ENCODE measurements around the gene HNF1B. TPM values are rescaled to one million over a fixed set of nuclear protein-coding genes. Genes with fewer than 3 reads are reported as not detected.

Gene HNF1B
- polyA plus RNA-seq, 5 donors: 28.8 to 40.1 (median 35.8) TPM

DNA sequence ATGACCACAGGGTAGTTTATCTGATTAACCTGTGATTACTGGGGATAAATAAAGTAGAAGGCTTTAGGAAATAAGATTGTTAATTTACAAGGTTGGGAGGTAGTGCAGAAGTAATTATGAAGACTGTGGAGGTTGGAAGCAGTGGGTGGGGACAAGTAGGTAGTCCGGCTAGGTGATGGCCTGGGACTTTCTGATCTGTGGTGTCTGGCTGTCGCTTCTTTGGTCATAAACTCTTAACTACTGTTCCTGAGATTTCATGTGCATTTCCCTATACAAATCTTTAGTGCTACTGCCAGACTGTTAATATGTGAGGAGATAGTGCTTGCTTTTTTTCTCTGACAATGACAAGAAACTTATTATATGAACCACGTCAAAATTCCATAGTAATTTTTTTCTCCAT, 19.5 kb upstream of the HNF1B start:
- no peak for DNase-seq

DNA sequence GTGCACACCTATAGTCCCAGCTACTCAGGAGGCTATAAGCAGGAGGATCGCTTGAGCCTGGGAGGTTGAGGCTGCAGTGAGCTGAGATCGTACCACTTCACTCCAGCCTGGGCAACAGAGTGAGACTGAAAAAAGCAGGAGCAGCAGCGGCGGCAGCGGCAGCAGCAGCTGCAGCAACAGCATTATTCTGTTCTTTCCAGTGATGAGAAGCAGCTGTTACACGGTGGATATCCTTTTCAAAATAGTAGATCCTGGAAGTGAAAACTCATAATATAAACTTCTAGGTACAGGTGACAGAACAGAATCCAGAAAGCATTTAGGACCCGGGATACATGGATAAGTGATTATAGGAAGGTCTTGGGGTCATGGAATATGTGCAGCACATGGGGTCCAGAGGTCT, 17.8 kb upstream of the HNF1B start:
- DNase-seq: no peak

- DNase-seq: no peak
These were observed 17.1 kb upstream of the HNF1B start for GRCh38 chr17:37761961-37762360.

DNA sequence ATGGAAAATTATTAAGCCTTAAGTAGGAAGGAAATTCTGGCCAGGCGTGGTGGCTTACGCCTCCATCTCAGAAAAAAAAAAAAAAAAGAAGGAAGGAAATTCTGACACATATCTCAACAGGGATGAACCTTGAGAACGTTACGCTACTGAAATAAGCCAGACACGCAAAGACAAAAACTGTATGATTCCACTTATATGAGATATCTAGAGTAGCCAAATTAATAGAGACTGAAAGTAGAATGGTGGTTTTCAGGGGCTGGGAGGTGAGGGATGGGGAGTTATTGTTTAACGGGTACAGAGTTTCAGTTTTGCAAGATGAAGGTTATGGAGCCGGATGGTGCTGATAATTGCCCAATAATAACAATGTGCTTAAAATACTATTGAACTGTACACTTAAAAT, 16.2 kb upstream of the HNF1B start:
- no peak for DNase-seq

- no peak for DNase-seq
These were observed 14.3 kb upstream of the HNF1B start for GRCh38 chr17:37759014-37759637.

- DNase-seq: no peak
These were observed 11.2 kb upstream of the HNF1B start for GRCh38 chr17:37756051-37756450.

DNA sequence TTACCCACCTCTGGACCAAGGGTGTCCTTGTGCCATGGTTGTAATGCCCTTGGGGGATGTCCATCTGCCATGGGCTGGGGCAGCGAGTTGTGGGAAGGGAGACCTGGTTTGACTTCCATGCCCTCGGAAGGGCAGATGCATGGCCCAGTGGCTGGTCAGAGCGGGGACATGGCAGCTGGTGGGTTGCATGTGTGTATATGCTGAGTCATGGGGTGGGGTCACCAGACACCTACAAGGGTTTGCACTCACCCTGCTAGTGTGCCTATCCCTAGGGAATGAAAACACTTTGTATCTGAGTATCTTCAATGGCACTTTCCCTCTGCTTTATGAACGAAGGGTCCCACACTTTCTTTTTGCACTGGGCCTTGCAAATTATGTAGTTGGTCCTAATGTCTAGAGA, 10.6 kb upstream of the HNF1B start:
- DNase-seq: no peak

DNA sequence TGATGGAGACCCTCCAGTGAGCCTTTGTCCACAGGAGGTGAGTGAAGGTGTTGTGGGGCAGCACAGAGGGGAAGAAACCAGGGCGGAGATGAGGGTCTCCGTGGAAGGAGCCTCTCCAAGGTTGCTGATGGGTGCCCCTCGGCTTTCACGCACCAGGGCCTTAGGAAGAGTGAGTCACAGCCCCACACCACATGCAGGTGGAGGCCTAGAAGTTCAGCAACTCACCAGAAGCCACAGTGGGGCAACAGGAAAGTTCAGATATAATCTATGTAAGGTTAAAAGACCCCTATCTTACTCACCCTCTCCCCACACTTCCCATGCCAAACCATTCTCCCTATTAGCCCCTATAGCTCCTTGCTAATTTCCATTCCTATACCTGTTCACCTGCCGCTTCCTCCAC, 9.5 kb upstream of the HNF1B start:
- DNase-seq: no peak

- no peak for DNase-seq
These were observed 7.6 kb upstream of the HNF1B start for GRCh38 chr17:37752482-37752881.

DNA sequence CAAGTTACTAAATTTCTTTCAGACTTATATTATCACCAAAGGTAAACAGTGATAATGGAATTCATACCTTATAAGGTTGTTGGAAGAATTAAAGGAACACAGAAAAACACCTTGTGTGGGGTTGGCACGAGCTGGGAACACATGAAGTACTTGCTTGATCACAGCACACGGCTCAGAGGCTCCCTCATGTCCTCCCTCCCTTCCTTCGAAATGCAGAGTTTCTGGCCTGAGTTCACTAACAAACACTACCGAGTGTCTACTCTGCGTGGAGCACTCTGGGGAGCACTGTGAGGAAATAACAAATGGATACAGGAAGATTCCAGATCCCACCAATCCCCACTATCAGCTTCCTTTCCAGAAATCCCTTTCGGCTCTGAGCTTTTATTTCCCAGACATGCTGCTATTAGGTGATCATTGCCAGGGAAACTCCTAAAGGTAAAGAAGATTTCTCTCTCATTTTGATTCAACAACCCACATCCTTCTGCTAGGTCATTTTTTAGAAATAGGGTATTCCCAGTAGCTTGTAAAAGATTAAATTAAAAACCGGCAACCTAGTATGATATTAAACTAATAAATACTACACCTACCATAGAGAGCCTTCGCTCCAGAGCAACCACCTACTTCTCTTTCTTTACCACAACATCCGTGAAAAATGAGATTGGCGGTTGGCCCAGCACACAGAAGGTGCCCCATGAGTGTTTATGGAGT, 6.1 kb upstream of the HNF1B start:
- no peak for DNase-seq

GRCh38 chr17:37750292-37750691, 5.4 kb upstream of the HNF1B start:
- no peak for DNase-seq

DNA sequence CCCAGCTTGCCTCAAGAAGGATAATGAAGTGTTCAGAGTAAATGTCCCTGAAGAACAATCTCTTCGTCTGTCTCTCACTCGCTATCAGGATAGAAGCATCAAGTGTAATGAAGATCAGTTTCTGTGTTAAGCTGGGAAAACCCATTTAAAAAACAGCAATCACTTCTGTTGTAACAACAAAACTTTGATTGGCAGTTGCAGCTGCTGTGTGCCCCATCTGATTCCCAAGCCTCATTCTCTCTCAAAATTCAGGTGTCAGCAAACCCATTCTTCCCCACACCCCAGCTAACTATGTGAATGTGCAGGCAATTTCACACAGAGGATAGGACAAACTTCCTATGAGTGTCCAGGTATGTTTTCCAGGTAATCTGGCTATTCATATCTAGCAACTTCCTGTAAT, 2.4 kb upstream of the HNF1B start:
- DNase-seq: no peak

GRCh38 chr17:37746617-37747016, 1.8 kb upstream of the HNF1B start:
- no peak for DNase-seq

DNA sequence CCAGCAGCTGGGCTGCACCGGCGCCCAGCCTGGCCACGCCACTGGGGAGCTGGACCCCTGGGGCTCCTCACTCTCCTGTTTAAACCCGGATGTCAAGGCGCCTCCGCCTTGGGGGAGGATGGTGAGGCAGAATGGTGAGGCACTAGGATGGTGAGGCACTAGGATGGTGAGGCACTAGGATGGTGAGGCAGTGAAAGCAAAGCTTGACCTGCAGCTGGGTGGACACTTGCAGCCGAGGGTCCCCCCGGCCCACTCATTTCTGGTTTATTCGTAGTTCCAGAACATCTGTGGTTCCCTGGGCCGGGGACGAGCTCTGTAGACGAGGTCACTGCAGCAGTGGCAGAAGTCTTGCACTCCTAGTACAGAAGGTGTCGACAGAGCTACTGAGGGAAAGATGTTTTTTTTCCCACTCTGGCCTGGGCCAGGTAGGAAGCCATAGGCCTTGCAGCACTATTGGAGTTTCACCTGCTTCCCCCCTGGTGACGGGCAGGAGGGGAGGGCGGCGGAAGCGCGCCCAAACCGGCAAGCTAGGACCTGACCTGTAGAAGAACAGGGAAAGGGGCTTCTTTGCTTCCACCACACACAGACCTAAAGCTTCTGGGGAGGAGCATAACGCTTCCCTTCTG, 1.1 kb upstream of the HNF1B start:
- no peak for DNase-seq

GRCh38 chr17:37744633-37744927, 279 bp downstream of the HNF1B start:
- no peak for DNase-seq

GRCh38 chr17:37743875-37744632, 805 bp downstream of the HNF1B start:
- no peak for DNase-seq

GRCh38 chr17:37743612-37743874, 1.3 kb downstream of the HNF1B start:
- DNase-seq: no peak

DNA sequence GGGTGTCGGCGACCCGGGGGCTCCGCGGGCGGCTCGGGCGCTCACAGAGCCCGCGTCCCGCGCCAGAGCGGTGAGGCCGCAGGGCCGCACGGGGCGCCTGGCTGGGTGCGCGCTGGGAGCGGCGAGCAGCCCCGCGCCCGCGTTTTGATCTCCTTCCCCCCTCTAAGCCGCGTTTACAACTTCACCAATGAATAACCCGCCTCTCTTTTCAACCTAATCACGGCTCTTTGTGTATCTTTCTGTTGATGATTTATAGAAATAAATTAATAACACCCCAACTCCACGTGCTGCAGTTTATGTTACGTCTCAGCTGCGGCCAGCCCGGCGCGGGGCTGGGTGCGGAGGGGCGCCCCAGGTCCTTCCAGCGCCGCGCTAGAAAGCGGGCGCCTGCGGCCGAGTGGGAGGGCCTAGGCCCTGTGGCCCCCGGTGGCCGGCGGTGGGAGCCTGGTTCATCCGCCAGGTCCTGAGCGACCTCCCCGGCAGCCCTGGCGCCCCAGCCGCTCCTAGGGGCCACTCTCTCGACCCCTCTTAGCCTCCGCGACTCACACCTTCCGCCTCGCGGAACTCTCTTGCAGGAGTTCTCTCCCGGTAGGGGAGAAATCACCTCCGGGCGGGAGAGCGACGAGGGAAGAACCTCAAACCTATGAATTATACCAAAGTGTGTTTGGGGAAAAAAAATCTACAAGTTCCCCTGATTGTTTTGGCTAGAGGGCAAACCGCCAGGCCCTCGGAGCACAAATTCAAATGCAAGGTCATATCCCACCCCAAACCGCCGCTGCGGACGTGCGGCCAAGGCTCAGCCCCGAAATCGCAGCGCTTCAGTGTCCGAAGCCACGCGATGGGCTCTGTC, 1.9 kb downstream of the HNF1B start:
- DNase-seq: no peak

- DNase-seq: no peak
These were observed 2.6 kb downstream of the HNF1B start for GRCh38 chr17:37742116-37742761.

- no peak for DNase-seq
These were observed 3.3 kb downstream of the HNF1B start for GRCh38 chr17:37741341-37742115.

- DNase-seq: no peak
These were observed 3.9 kb downstream of the HNF1B start for GRCh38 chr17:37740915-37741314.

Data from right lung (tissue), 5 donors.